ENCODE data around the gene ERG. TPM values are rescaled to one million over a fixed set of nuclear protein-coding genes. Genes with fewer than 3 reads are reported as not detected.

ERG gene
- polyA plus RNA-seq, 1 donor from 2014 or later, result not detected

DNA sequence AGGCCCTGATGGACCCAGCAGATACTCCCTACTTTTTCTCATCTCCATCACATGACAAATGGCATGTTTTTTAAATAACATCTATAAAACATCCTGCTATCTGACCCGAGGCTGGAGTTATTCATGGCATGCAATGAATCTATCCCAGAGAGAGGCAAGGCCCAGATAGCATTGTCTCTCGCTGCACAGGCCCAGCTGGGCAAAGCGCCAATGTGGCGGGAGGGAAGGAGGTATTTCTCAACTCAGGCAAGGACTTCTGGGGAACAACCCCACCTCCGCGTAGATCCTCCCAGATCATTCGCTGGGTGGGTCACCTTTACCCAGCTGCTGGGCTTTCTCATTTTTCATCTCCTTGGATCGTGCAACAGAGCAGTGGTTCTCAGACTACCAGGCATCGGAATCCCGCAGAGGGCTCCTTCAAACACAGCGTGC, 59.8 kb downstream of the ERG start:
- H3K79me2 ChIP-seq (replicated peaks; ENCODE audit: insufficient read depth, low read length), result no peaks in the 10 kb centered on the region
- no peak overlapping the region for H3K4me2 ChIP-seq (ENCODE audit: low read length)
- H4K20me1 ChIP-seq (ENCODE audit: insufficient read depth), result no peaks in the 10 kb centered on the region
- H3K27me3 ChIP-seq (ENCODE audit: insufficient read depth, low read depth, low read length), result no peaks in the 10 kb centered on the region
- no peak overlapping the region for H3K27ac ChIP-seq (ENCODE audit: low read length)
- no peaks in the 10 kb centered on the region for H3K9me2 ChIP-seq (ENCODE audit: insufficient read depth, low read length)
- H3K4me3 ChIP-seq (ENCODE audit: low read length), result no peak overlapping the region
- TF ChIP-seq MXI1 (conservative IDR thresholded peaks at IDR 0.05; ENCODE audit: poor library complexity, severe bottlenecking) (no peak), SMC3 (conservative IDR thresholded peaks at IDR 0.05; ENCODE audit: poor library complexity) (no peak), EP300 (conservative IDR thresholded peaks at IDR 0.05; ENCODE audit: poor library complexity, severe bottlenecking) (no peak), TAF1 (IDR thresholded peaks at IDR 0.05; ENCODE audit: low read depth) (no peak), EZH2 (IDR thresholded peaks at IDR 0.05; ENCODE audit: borderline replicate concordance, insufficient read depth, low read length, poor library complexity, severe bottlenecking) (no peak), RAD21 (conservative IDR thresholded peaks at IDR 0.05) (no peak), POLR2AphosphoS5 (IDR thresholded peaks at IDR 0.05) (no peak)
- TF ChIP-seq, protein P1, sequence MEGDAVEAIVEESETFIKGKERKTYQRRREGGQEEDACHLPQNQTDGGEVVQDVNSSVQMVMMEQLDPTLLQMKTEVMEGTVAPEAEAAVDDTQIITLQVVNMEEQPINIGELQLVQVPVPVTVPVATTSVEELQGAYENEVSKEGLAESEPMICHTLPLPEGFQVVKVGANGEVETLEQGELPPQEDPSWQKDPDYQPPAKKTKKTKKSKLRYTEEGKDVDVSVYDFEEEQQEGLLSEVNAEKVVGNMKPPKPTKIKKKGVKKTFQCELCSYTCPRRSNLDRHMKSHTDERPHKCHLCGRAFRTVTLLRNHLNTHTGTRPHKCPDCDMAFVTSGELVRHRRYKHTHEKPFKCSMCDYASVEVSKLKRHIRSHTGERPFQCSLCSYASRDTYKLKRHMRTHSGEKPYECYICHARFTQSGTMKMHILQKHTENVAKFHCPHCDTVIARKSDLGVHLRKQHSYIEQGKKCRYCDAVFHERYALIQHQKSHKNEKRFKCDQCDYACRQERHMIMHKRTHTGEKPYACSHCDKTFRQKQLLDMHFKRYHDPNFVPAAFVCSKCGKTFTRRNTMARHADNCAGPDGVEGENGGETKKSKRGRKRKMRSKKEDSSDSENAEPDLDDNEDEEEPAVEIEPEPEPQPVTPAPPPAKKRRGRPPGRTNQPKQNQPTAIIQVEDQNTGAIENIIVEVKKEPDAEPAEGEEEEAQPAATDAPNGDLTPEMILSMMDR (IDR thresholded peaks at IDR 0.05; ENCODE audit: poor library complexity, severe bottlenecking), result no peak
- TF ChIP-seq, protein P2, sequence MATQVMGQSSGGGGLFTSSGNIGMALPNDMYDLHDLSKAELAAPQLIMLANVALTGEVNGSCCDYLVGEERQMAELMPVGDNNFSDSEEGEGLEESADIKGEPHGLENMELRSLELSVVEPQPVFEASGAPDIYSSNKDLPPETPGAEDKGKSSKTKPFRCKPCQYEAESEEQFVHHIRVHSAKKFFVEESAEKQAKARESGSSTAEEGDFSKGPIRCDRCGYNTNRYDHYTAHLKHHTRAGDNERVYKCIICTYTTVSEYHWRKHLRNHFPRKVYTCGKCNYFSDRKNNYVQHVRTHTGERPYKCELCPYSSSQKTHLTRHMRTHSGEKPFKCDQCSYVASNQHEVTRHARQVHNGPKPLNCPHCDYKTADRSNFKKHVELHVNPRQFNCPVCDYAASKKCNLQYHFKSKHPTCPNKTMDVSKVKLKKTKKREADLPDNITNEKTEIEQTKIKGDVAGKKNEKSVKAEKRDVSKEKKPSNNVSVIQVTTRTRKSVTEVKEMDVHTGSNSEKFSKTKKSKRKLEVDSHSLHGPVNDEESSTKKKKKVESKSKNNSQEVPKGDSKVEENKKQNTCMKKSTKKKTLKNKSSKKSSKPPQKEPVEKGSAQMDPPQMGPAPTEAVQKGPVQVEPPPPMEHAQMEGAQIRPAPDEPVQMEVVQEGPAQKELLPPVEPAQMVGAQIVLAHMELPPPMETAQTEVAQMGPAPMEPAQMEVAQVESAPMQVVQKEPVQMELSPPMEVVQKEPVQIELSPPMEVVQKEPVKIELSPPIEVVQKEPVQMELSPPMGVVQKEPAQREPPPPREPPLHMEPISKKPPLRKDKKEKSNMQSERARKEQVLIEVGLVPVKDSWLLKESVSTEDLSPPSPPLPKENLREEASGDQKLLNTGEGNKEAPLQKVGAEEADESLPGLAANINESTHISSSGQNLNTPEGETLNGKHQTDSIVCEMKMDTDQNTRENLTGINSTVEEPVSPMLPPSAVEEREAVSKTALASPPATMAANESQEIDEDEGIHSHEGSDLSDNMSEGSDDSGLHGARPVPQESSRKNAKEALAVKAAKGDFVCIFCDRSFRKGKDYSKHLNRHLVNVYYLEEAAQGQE (IDR thresholded peaks at IDR 0.05; ENCODE audit: borderline replicate concordance), result no peak
- no peaks in the 10 kb centered on the region for H3K36me3 ChIP-seq (ENCODE audit: insufficient read depth, low read length)
- H3K9ac ChIP-seq (ENCODE audit: low read length), result no peak overlapping the region
- H3K9me3 ChIP-seq (ENCODE audit: low read length), result no peaks in the 10 kb centered on the region
- no peaks in the 10 kb centered on the region for H3F3A ChIP-seq (ENCODE audit: insufficient read depth, low read length, poor library complexity, severe bottlenecking)
- H2AFZ ChIP-seq (ENCODE audit: low read depth, low read length), result no peak overlapping the region

DNA sequence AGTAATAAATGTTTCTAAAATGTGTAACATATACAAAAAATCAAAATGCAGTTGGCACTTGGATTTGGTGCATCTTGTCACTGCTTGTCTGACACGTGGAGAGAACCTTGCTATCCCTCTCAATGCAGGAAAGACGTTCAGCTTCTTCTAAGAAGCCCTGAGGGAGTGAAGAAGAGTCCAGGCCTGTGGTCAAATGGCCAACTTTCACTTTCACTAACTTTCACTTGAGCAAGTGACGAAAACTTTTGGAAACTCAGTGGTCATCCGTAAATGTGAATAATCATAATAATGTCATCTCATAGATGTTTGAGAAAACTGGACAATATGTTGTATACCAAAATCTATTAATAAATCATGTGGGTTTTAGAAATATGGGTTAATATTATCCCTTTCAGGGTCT, 61.9 kb downstream of the ERG start:
- Histone ChIP-seq H4K20me1 (ENCODE audit: insufficient read depth) (no peaks in the 10 kb centered on the region), H3K79me2 (replicated peaks; ENCODE audit: insufficient read depth, low read length) (no peaks in the 10 kb centered on the region), H3K27me3 (ENCODE audit: insufficient read depth, low read depth, low read length) (no peaks in the 10 kb centered on the region), H3K4me3 (ENCODE audit: low read length) (no peak overlapping the region), H3F3A (ENCODE audit: insufficient read depth, low read length, poor library complexity, severe bottlenecking) (no peaks in the 10 kb centered on the region), H3K4me2 (ENCODE audit: low read length) (no peak overlapping the region), H3K27ac (ENCODE audit: low read length) (no peak overlapping the region), H3K9me2 (ENCODE audit: insufficient read depth, low read length) (no peaks in the 10 kb centered on the region), H3K9me3 (ENCODE audit: low read length) (no peaks in the 10 kb centered on the region), H2AFZ (ENCODE audit: low read depth, low read length) (no peak overlapping the region), H3K36me3 (ENCODE audit: insufficient read depth, low read length) (no peaks in the 10 kb centered on the region), H3K9ac (ENCODE audit: low read length) (no peak overlapping the region)
- no peak for TF ChIP-seq EP300 (conservative IDR thresholded peaks at IDR 0.05; ENCODE audit: poor library complexity, severe bottlenecking)
- TF ChIP-seq MXI1 (conservative IDR thresholded peaks at IDR 0.05; ENCODE audit: poor library complexity, severe bottlenecking), result no peak
- no peak for TF ChIP-seq RAD21 (conservative IDR thresholded peaks at IDR 0.05)
- TF ChIP-seq TAF1 (IDR thresholded peaks at IDR 0.05; ENCODE audit: low read depth), result no peak
